ENCODE results near the gene COLEC11. TPM values are rescaled to one million over a fixed set of nuclear protein-coding genes. Genes with fewer than 3 reads are reported as not detected.

COLEC11 gene
- total RNA-seq, 1 experiment from 2014 or later: not detected

GRCh38 chr2:3597567-3597966 is 2.7 kb downstream of the COLEC11 start:
- H3K4me3 Mint-ChIP-seq (ENCODE audit: low read depth, unreplicated experiment): no peak overlapping the region
- no peaks in the 10 kb centered on the region for H3K36me3 Mint-ChIP-seq (ENCODE audit: insufficient read depth, unreplicated experiment)

GRCh38 chr2:3598197-3598910 is 3.4 kb downstream of the COLEC11 start:
- TF ChIP-seq, protein P1, sequence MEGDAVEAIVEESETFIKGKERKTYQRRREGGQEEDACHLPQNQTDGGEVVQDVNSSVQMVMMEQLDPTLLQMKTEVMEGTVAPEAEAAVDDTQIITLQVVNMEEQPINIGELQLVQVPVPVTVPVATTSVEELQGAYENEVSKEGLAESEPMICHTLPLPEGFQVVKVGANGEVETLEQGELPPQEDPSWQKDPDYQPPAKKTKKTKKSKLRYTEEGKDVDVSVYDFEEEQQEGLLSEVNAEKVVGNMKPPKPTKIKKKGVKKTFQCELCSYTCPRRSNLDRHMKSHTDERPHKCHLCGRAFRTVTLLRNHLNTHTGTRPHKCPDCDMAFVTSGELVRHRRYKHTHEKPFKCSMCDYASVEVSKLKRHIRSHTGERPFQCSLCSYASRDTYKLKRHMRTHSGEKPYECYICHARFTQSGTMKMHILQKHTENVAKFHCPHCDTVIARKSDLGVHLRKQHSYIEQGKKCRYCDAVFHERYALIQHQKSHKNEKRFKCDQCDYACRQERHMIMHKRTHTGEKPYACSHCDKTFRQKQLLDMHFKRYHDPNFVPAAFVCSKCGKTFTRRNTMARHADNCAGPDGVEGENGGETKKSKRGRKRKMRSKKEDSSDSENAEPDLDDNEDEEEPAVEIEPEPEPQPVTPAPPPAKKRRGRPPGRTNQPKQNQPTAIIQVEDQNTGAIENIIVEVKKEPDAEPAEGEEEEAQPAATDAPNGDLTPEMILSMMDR (IDR thresholded peaks at IDR 0.05; ENCODE audit: unreplicated experiment): no peak
- CTCF ChIA-PET: no interaction called here
- Mint-ChIP-seq H3K4me3 (ENCODE audit: low read depth, unreplicated experiment) (no peak overlapping the region), H3K27ac (ENCODE audit: unreplicated experiment) (no peak overlapping the region), H3K36me3 (ENCODE audit: insufficient read depth, unreplicated experiment) (no peaks in the 10 kb centered on the region), H3K4me1 (ENCODE audit: low read depth, unreplicated experiment) (peaks cover 9% of the 10 kb centered on the region), H3K9me3 (ENCODE audit: low read depth, unreplicated experiment) (no peaks in the 10 kb centered on the region), H3K27me3 (ENCODE audit: unreplicated experiment) (peaks cover 41% of the 10 kb centered on the region)
- intact Hi-C loops (cut with micrococcal nuclease; ENCODE audit: unreplicated experiment): no loop called here
- DNase-seq: no peak
- BruUV-seq (replicated peaks): no TSS peak

More at GRCh38 chr2:3597567-3597966, 2.7 kb downstream of the COLEC11 start:
- intact Hi-C loops (cut with micrococcal nuclease; ENCODE audit: unreplicated experiment): no loop called here
- CTCF ChIA-PET: no interaction called here
- TF ChIP-seq, protein P1 (IDR thresholded peaks at IDR 0.05; ENCODE audit: unreplicated experiment): no peak
- H3K27ac Mint-ChIP-seq (ENCODE audit: unreplicated experiment): no peak overlapping the region
- BruUV-seq (replicated peaks): no TSS peak
- H3K27me3 Mint-ChIP-seq (ENCODE audit: unreplicated experiment): peaks cover 33% of the 10 kb centered on the region
- H3K4me1 Mint-ChIP-seq (ENCODE audit: low read depth, unreplicated experiment): peaks cover 3% of the 10 kb centered on the region
- no peaks in the 10 kb centered on the region for H3K9me3 Mint-ChIP-seq (ENCODE audit: low read depth, unreplicated experiment)
- no peak for DNase-seq

- intact Hi-C loops (cut with micrococcal nuclease; ENCODE audit: unreplicated experiment): no loop called here
- Mint-ChIP-seq H3K27me3 (ENCODE audit: unreplicated experiment) (peaks cover 42% of the 10 kb centered on the region), H3K4me1 (ENCODE audit: low read depth, unreplicated experiment) (peaks cover 9% of the 10 kb centered on the region), H3K36me3 (ENCODE audit: insufficient read depth, unreplicated experiment) (no peaks in the 10 kb centered on the region), H3K9me3 (ENCODE audit: low read depth, unreplicated experiment) (no peaks in the 10 kb centered on the region), H3K4me3 (ENCODE audit: low read depth, unreplicated experiment) (no peak overlapping the region), H3K27ac (ENCODE audit: unreplicated experiment) (no peak overlapping the region)
- no TSS peak for BruUV-seq (replicated peaks)
- TF ChIP-seq, protein P1 (IDR thresholded peaks at IDR 0.05; ENCODE audit: unreplicated experiment): no peak
- CTCF ChIA-PET: no interaction called here
- DNase-seq: no peak
Measured at GRCh38 chr2:3598912-3599854, 4.3 kb downstream of the COLEC11 start.

DNA sequence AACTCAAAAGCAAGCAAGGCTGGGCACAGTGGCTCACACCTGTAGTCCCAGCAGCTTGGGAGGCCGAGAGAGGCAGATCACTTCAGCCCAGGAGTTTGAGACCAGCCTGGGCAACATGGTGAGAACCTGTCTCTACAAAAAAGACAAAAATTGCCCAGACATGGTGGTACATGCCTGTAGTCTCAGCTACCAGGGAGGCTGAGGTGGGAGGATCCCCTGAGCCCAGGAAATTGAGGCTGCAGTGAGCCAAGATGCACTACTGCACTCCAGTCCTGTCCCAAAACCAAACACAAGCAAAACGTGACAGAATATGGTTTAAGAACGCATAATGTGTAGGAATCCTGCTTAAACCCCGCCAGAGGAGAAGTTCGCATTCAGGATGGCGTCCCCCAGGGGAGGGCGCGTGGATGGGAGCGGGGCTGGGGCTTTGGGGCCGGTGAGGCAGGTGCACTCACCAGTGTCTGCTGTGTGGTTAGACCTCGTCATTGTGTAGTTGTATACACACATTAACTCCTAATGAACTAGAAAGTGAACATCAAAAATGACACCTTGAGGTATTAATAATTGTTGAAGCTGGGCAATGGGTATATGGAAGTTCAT is 5.4 kb downstream of the COLEC11 start:
- no peak for DNase-seq
- Mint-ChIP-seq H3K4me1 (ENCODE audit: low read depth, unreplicated experiment) (peaks cover 16% of the 10 kb centered on the region), H3K27ac (ENCODE audit: unreplicated experiment) (no peak overlapping the region), H3K4me3 (ENCODE audit: low read depth, unreplicated experiment) (no peak overlapping the region), H3K36me3 (ENCODE audit: insufficient read depth, unreplicated experiment) (peaks cover 10% of the 10 kb centered on the region), H3K9me3 (ENCODE audit: low read depth, unreplicated experiment) (no peaks in the 10 kb centered on the region), H3K27me3 (ENCODE audit: unreplicated experiment) (peaks cover 42% of the 10 kb centered on the region)
- TF ChIP-seq, protein P1 (IDR thresholded peaks at IDR 0.05; ENCODE audit: unreplicated experiment): no peak
- intact Hi-C loops (cut with micrococcal nuclease; ENCODE audit: unreplicated experiment): no loop called here
- CTCF ChIA-PET: no interaction called here
- no TSS peak for BruUV-seq (replicated peaks)
